ENCODE measurements around the gene ANGPTL2.

Gene ANGPTL2

DNA sequence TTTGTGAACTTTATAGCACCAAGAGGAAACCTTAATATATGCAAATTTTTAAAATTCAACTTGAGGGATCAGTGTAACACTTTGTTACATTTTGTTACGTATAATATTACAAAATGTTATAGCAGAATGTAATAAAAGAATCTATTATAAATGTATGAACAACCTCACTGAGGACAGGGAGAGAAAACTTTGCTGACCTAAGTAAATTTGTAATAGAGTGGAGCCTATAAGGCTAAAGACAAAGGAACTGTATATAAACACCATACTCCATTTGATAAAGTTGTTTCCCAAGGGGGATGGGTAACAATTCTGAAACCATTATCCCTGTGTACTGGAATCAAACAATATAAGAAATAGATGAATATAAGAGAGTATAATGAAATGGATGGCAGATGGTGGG lies 77.3 kb downstream of the ANGPTL2 start:
- DNase-seq, result no peak

DNA sequence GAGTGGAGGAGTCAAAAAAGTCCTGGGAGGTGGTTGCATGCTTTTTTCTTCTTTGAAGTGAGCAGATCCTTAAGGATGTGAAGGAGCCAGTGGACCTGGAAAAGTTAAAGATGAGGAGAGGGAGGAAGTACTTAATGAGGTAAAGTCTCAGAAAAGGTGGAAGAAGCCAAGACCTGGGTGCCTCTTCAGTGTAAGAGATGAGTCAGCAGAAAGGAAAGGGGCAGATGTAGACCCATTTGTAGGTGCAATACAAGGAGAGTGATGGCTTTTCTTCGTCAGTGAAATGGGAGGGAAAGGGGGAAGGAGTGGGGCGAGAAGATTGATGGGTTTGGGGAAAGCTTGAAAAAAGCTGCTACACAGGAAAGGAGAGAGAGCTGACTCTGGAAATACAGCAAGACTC lies 82.9 kb downstream of the ANGPTL2 start:
- DNase-seq, result no peak

DNA sequence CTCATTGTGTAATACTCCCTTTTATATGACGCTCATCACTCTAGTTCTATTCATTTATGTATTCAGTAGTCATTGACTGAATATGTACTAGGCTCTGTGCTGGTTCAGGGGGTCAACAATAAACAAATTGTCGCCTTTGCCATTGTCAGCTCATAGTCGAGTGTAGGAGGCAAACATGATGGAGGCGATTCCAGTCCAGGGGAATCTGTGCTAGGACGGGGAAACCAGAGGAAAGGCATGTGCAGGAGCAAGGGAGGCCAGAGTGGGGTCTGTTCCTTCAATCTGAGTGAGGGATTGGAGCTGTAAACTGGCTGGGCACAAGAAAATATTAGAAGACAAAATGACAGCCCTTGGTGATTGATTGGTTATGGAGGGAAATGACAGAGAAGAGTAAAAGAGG lies 83.9 kb downstream of the ANGPTL2 start:
- no peak for DNase-seq
